Right forelimb (tissue), 1 donor: ENCODE measurements around the gene HIVEP3.

ENCODE experiments used
- DNase-seq: peaks from one replicate; pipeline ENCODE4 v3.0.0-alpha.2; 2018

Gene HIVEP3

DNA sequence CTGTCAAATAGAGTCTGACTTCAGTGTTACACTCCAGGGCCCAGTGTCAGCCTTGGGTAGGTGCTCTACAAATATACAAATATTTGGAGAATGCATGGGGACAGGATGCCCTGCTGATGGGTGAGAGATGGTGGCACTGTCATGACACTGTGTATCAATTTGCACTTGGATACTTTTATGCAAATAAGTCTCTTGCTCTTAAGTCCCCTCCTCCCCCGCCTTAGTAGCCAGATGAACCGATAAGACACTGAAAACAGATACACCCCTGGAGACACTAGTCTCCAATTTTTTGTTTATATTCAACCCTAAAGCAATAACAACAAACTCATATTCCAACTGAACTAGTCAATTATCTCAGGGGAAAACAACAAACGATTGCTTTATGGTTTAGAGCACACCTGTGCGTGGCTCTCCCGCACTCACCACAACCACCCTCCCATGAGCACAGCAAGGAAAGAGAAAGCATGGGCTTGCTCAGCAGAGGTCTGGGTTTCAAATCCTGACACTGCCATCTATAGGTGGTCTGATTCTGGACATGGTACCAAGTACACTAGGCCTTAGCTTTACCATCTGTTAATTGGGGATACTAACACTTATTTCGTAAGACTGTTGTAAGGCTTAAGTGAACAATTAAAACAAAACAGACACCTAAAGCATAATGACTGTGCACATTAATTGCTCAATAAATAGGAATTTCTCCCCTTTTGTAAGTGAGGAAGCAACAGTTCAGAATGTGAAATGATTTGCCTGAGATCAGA is 50.3 kb downstream of the HIVEP3 start:
- no peak for DNase-seq

DNA sequence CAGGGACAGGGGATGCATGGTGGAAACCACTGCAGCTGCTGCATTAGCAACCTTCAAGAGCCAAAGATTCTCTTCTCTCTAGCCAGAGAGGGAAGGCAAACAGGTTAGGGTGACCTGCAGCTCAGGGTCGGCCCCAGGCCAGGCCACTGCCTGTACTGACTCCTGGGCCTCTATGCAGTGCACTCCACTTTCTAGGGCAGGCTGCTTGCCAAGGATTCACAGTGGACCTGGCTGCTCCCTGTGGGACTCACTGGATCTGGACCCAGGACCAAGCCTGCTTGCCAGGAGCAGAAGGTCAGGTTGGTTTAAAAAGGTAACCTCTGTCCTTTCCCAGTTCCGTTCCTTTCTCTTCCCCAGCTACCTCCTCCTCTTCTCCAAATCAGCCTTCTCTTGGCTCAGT is 52.4 kb downstream of the HIVEP3 start:
- DNase-seq: no peak

DNA sequence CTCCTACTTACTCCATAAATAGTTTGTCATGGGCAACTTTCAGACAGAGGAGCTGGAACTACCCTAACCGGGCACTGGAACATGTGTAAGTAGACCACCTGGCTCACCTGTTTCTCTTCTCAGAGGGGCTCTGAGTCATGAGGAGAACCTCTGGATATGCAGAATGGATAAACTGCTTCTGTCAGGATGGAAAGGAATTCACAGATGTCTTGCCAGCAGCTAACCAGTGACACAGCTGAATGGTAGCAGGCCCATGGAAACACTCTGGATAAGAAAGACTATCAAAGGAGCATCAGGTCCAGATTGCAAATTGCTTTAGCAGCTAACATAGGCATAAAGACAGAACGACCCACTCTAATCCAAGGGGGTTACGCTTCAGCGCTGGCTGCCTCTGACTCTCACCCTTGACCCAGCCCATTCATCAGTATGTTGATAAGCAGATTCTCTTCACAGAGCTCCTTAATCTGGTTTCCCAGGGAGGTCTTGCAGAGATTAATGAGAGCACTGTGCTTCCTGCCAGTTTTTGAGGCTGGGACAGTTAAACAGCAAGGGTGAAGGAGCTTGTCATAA is 54.2 kb downstream of the HIVEP3 start:
- DNase-seq: no peak

DNA sequence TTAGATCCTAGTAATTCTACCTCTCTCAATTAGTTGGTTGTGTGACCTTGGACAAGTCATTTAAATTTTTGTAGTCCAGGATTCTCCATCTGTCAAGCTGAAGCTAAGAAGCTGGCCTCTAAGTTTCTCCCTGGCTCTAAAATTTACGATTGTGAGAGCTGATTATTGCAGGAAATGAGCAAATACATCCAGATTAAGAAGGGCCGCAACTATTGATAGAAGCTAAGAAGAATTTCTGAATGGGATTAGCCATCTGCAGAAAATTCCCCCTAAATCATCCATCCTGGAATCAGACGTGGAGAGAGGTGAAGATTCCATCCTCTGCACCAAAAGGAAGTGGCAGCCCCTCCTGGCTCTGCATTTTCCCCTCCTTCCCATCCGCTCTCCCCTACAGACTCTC is 55.0 kb downstream of the HIVEP3 start:
- no peak for DNase-seq

DNA sequence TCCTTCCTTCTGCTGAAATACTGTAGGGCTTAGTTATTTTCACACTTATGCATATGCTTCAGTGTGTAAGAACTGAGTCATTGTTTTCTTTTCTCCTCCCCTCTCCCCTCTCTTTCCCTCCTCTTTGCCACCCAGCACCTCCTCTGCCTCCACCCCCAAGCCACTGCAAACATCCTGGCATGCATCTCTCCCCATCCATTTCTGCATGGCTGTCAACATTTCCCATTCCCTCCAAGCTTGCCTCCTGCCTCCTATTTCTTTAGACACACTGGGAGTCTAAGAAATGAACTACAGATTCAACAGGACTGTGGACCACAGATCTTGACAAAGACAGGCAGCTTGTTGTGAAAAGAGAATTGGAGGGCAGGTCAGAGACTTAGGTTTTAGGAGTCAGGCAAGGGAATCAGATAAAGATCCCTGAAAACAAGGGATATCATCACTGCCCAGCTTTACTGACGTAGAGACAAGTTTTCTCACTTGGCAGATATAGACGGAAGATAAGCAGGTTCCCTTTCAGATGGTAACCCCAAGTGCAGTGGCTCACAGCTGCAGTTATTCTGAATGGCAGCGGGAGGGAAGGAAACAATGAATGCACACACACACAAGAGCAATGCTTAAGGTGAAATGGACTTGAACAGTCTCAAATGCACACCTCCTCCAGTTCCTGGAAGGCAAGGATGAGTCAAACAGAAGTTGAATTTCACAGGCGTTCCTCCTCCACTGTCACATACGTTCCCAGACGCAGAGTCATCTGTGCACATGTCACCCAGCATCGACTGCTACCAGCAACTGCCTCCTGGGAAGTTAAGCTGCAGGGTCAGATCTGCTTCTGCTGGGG is 56.1 kb downstream of the HIVEP3 start:
- no peak for DNase-seq

DNA sequence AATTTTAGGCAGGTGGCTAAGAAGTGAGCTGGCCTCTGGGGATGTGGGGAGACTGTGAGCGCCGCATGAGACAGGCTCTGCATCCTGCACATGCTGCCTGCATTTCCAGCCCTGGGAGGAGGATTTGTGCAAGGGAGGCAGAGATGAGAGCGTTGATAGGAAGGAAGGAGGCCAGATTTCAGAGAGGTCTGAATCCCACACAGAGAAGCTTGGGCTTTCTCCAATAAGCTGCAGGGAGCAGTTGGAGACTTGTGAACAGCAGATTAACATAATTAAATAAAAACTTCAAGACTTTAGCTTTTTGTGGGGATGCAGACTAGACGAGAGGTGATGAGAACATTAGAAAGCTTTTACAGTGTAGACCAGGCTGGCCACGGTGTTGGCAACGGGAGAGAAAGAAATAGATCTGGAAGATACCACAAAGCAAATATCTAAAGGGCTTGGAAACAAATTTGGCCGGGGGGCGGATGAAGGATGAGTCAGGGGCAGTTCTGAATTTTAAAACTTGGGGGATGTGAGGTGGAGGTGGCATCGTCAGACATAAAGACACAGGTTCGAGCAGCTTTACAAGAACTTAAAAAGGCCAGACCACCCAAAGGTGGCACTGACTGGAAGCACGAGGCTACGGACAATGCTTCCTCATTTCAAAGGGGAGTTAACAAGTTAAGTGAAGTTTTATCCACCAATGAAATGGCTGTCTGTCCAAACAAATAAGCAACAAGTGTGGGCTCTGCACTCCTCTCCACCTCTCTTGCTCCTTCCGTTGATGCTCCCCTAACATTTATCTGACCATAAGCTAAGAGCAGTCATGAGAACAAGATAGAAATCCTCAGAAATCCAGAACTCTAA is 57.0 kb downstream of the HIVEP3 start:
- DNase-seq: no peak

DNA sequence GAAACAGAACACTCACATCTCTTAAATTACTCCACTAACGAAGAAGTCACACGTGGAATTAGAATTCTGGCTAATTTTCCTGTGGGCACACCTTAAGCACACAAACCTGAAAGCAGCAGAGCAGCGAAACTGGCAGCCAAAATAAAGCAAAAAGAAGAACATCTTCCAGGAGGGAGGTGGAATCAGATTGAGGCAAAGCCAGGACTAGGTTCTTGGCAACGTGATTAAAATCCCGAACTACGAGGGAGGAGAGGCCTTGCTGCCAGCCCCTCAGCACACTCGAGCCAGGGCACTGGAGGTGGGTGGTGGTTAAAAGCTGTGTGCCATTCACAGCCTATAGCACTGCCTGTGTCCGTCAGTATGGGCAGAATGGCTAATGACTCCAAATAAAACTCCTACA is 58.0 kb downstream of the HIVEP3 start:
- DNase-seq: no peak

DNA sequence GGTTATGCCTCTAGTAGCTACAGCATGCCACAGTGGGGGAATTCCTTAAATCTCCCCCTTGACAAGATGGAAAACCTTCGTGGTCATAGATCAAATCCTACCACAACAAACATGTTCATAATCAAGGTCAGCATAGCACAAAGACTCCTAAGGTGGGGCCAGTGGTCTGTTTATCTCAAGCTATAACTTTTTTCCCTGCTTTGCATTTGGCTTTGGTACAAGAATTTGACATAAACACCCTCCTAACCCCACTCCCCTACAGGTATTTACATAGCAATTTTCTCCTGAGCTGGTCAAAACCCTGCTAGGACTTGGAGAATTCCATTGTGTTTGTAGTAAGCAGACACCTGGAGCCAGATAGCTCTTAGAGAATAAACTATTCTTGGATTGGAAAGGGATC is 58.5 kb downstream of the HIVEP3 start:
- DNase-seq: no peak

DNA sequence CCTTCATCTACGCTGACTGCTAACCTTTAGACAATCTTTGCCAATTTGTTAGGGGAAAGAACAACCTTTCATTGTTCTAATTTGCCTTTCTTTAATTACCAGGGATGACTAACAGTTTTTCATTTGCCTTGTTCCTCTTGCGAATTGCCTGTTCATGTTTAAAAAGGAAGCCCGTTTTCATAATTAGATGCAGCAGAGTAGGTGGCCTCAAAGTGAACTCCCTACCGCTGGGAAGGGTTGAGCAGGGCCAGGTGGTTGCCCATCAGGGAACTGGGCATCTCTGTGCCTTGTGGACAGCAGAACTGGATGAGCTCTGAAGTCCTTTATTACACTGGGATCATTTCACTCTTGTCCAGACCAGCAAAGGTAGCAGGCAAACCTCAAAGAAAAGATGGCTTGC is 59.0 kb downstream of the HIVEP3 start:
- no peak for DNase-seq

DNA sequence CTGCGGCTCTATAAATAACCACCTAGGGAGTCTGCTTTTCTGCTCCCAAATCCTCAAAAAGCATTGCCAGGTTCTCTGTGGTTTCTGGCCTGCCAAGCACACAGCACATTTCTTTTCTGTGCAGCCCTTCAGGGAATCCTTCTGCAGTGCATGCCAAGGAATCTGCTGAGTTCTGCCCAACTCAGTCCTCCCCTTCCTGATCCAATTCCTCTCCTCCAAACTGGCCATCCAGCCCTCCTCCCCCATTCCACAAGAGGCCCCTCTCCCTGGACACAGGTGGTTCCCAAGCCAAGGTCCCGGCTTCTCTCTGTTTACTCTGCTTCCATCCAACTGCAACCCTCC is 61.8 kb downstream of the HIVEP3 start:
- DNase-seq: peak; percentile 52

DNA sequence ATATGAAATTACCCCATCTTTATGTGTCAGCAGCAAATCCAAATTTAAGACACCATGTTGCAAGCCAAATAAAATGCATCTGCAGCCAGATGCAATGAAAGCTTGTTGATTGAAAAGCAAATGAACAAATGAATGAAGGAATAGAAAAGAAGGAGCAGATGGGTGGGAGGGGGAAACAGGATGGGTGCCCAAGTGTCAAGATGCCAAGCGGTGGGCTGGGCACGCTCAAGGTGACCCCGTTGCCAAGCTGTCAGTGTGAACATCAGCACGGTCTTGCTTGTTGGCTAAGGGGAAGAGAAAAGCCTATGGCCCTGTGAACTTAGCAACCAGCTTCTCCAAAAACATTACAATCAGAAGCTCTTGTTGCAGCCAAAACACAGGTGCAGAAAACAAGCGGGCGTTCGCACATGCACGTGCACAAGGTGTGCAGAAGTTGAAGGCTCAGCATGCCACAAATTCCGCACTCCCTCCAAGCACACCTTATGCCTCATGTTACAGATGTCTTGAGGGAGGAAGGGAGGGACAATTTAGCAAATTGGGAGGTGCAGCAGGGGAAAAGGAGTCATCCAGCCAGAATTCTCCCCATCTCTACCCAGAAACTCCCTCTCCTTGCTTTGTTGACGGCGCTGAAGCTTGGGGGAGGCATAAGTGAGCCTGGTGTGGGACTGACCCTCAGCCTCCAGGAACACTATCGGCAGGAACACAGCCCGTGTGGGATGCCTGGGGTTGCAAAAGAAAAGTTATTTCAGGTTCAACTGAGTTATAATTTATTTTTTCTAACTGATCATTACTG is 62.4 kb downstream of the HIVEP3 start:
- DNase-seq: no peak

DNA sequence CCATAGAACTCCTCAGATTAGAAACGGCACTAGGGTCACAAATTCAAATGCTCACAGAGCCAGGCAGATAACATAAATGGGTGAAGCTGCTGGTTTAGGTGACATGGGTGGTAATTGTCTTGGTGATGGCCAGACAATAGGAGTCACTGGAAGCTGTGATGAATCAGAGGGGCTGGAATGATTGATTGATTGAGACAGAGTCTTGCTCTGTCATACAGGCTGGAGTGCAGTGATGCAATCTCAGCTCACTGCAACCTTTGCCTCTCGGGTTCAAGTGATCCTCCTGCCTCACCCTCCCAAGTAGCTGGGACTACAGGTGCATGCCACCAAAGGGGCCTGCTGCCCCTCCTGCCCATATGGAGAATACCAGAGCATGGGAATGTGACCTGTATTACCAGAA is 63.0 kb downstream of the HIVEP3 start:
- DNase-seq: no peak

DNA sequence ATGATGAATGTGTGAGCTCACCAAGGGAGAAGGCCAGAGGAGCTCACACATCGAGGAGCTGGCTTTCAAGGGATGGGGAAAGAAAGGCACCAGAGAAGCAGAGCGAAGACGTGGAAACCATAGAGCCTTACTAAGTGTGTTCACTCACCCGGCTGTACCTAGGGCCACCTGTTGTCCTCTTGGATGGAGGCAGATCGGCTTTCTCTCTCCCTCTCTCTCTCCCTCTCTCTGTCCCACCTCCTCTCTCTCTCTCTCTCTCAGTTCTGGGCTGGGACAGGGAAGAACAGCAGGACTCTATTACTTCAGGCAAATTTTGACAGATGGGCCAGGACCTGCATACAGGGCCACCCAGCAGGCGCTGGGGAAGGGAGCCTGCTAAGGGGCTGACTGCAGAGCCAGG is 64.8 kb downstream of the HIVEP3 start:
- DNase-seq: no peak

DNA sequence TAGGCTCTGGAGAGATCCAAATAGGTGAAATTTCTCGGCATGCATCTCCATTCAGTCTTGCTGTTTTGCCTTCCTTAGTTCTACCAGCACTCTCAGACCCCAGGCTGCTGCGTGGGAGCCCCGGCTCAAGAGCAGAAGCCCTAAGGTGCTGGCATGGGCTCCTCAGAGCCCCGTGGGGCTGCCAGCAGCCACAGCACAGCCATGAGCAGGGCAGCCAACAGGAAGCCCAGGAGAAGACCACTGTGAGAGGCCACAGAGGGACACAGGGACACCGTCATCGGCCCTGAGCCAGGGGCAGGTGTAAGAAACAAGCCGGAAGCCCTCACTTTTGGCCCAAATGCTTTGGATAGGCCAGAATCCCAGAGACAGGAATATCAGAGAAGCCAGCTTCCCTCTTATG is 66.6 kb downstream of the HIVEP3 start:
- no peak for DNase-seq

DNA sequence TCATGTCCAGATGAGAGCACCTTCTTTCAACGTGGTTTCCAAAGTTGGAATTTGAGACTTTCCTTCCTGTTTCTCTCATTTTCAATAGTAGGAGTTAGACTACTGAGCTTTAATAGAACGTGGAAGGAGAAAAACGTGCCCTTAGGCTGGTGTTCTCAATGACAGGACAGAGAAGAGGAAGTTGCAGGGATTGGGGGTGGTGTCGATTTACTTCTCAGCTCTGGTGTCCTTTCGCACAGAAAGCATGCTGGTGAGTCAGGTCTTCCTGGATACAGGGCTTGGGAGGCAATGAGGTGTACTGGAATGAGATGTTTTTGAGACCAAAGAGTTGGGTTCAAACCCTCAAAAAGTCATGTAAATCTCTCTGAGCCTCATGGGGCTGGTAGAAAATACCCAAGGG is 67.1 kb downstream of the HIVEP3 start:
- DNase-seq: no peak

DNA sequence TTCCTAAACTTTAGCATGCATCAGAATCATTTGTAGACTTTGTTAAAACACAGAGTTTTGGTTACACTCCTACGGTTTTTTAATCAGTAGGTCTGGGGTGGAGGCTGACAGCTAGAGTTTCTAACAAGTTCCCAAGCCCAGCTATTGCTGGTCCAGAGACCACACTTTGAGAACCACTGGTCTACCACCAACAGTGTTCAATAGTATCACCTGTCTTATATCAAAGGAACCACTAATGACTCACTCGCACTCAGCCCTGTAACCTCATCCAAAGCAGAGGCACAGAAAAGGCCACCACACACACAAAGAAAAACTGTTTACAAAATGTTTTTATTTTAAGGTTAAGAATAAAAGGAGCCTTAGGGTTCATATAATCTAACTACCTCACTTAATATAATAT is 68.7 kb downstream of the HIVEP3 start:
- DNase-seq: no peak

DNA sequence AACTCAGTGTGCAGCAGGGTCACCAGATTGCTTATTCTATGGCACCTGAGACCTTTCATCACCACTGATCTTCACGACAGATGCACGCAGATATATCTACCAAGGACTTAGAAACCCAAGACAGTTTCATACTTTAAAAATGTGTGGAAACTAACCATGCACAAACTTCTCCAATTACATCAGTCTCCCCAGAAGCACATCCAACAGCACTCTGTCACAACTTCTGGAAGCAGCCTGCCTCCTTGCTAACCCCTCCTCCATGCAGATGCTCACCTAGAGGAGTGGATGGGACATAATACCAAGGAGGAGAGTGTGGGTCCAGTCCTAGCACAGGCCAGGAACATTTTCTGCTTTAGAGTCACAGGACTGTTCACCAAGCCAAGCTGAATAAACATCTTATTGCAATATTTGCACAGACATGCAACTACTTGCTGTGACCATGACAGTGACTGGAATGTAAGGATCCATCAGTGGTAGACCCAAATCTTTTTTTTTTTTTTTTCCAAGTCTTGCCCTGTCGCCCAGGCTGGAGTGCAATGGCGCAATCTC is 69.4 kb downstream of the HIVEP3 start:
- DNase-seq: no peak

DNA sequence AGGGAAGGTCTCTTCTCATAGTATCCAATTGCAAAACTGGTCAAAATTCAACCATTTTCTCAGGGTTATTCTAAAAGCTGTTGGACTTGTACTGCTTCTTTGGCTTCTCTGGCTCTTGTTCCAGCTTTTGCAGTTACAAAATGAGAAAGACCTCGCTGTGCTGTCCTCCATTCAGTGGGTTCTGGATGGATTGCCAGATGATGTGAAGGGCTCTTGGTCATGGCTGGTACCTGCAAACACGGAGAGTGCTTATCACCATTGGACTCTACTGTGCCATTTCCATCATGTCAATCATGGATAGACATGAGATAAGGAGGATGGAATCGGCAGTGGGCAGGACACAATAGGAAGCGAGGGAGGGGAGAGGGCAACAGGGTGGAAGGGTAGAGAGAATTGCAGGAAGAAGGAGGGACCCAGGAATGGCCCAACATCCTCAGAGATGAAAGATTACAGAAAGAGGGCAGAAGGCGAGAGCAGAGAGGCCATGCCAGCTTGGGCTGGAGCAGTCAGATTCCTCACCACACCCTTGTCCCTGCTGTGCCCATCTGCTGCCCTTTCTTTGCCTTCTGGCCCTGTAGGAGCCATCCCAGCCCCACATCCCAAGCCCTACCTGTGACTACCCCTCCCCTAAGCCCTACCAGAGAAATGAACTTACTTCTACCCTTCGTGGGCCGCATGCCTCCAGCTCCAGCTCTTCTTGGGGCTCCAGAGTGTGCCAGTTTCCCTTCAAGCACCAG is 70.3 kb downstream of the HIVEP3 start:
- DNase-seq: peak; percentile 25

DNA sequence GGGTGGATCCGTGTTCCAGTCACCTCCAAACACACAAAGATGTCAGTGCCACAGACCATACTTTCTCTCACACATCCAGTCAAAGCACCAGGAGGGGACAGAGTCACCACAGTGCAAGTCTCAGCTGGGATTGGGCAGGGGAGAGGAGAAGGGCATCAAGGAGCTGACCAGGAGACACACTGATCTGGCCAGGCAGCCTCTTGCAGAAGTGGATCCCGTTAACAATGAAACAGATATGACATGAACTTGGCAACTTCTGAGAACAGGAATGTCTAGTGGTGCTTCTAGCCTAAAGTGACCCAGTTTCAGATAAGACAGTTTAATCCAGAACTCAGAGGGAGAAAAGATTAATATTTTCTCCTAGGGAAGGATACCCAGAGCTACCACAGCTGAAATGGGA is 71.0 kb downstream of the HIVEP3 start:
- DNase-seq: peak; percentile 15

DNA sequence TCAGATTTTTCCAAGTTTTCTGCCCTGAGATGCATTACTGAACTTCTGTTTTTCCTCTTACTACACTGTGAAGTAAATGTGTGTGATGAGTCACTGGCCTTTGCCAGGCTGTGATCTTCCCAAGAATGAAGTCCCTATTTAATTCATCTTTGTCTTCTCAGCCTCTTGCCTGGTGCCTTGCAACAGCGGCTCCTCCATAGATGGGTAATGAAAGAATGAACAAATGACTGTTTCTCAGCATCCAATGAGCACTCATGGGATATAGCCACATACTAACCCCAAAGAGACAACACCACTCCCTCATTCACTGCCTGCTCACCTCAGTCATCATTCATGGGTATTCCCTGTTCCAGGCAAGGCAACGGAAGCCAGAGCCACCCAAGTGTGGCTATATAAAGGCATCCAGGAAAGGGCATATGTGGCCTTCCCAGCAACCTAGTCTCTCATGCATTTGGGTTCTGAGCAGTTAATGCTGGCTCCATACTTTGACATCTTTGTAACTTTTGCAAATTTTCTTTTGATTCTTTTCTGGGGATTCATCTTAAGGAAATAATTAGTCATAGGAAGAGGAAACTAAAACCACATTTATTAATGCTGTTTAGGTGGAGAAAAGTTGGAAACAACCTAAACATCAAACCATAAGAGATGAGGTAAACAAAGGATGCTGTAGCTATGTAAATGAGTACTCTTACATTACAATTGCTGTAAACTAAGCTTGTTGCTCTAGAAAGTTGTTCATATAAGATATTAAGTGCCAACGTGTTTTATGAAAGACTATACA is 71.9 kb downstream of the HIVEP3 start:
- DNase-seq: peak; percentile 10
